CD8-positive, alpha-beta memory T cell (primary cell): ENCODE results near the gene DCAF8. TPM values are rescaled to one million over a fixed set of nuclear protein-coding genes. Genes with fewer than 3 reads are reported as not detected.

ENCODE experiments used
- CTCF ChIA-PET: fragments of 350-600 bp; sonication (Branson Sonifier 250); formaldehyde crosslinking; loops from one replicate; lab custom pipeline; 2021; ENCODE audit warnings: antibody characterized with exemption; lab: Charles Lee
- POLR2A ChIA-PET: fragments of 350-600 bp; sonication (Branson Sonifier 250); formaldehyde crosslinking; loops from one replicate; lab custom pipeline; 2021; ENCODE audit warnings: antibody characterized with exemption; lab: Charles Lee
- DNase-seq, 5 donors: peaks; one replicate each; pipeline versions ENCODE4 v3.0.0 to v3.0.0-alpha.2; 2020 to 2022; ENCODE audit warnings: mixed read lengths in 1 of 5
- H3K27ac ChIP-seq: one replicate; pipeline ENCODE4 v1.7.0; 2013; ENCODE audit warnings: low read depth, mild to moderate bottlenecking, low read length, moderate library complexity
- H3K27me3 ChIP-seq: 2 replicates; pipeline ENCODE4 v1.7.0; 2013; ENCODE audit warnings: low read length, mild to moderate bottlenecking; ENCODE audit not compliant: insufficient read depth, poor library complexity, severe bottlenecking
- H3K36me3 ChIP-seq: 2 replicates; pipeline ENCODE4 v1.7.0; 2013; ENCODE audit warnings: mild to moderate bottlenecking, low read length, moderate library complexity; ENCODE audit not compliant: insufficient read depth
- H3K4me1 ChIP-seq: 2 replicates; pipeline ENCODE4 v1.7.0; 2013; ENCODE audit warnings: mild to moderate bottlenecking, low read length, moderate library complexity; ENCODE audit not compliant: insufficient read depth
- H3K4me3 ChIP-seq: 2 replicates; pipeline ENCODE4 v1.7.0; 2013; ENCODE audit warnings: mild to moderate bottlenecking, low read length
- H3K9me3 ChIP-seq: 2 replicates; pipeline ENCODE4 v1.7.0; 2013; ENCODE audit warnings: mild to moderate bottlenecking, low read length
- H3K27ac Mint-ChIP-seq, 8 donors: one replicate each; pipeline ENCODE4 v1.8.0; 2020 to 2021; ENCODE audit warnings: mixed read lengths in 8 of 8, mild to moderate bottlenecking in 6 of 8, inconsistent platforms in 3 of 8, moderate library complexity in 3 of 8
- H3K27me3 Mint-ChIP-seq, 2 donors: one replicate each; pipeline ENCODE4 v1.8.0; 2020 to 2021; ENCODE audit warnings: mixed read lengths in 2 of 2, mild to moderate bottlenecking in 1 of 2, moderate library complexity in 1 of 2
- H3K36me3 Mint-ChIP-seq, 3 donors: one replicate each; pipeline ENCODE4 v1.8.0; 2020 to 2021; ENCODE audit warnings: mixed read lengths in 3 of 3, inconsistent platforms in 1 of 3, mild to moderate bottlenecking in 1 of 3
- H3K4me1 Mint-ChIP-seq, 3 donors: one replicate each; pipeline ENCODE4 v1.8.0; 2020 to 2021; ENCODE audit warnings: mixed read lengths in 3 of 3, inconsistent platforms in 1 of 3, mild to moderate bottlenecking in 1 of 3
- H3K4me3 Mint-ChIP-seq, 7 donors: one replicate each; pipeline ENCODE4 v1.8.0; 2020 to 2021; ENCODE audit warnings: mixed read lengths in 7 of 7, mild to moderate bottlenecking in 6 of 7, moderate library complexity in 4 of 7, inconsistent platforms in 2 of 7
- H3K9me3 Mint-ChIP-seq, 5 donors: one replicate each; pipeline ENCODE4 v1.8.0; 2020 to 2022; ENCODE audit warnings: mixed read lengths in 5 of 5, mild to moderate bottlenecking in 3 of 5, moderate library complexity in 2 of 5, inconsistent platforms in 1 of 5
- polyA plus RNA-seq: library from polyadenylated mRNA; unstranded; fragments of 300-500 nt; fragmentation: Illumina TruSeq; gene quantifications from one replicate; pipeline ENCODE4 v1.2.3, GENCODE V29; 2021
- total RNA-seq, 2 experiments: library from RNA; stranded (reverse); gene quantifications; one replicate each; pipeline ENCODE4 v1.2.3, GENCODE V29; 2021

DCAF8 gene
- total and polyA plus RNA-seq, 3 experiments from 2014 or later = 54.2 to 97.0 (median 95.6) TPM

- CTCF ChIA-PET = interaction anchor here (0.9 to 1.2 kb wide), 2 partner anchors 8 to 84 kb away, joined by 3 to 6 read pairs; no protein-coding TSS in a partner anchor
- H3K36me3 ChIP-seq = peaks cover 3% of the 10 kb centered on the region
- POLR2A ChIA-PET = interaction anchor here (0.9 kb wide), 1 partner anchor 105 kb away, joined by 3 read pairs; no protein-coding TSS in a partner anchor
- H3K27me3 ChIP-seq = no peaks in the 10 kb centered on the region
- Mint-ChIP-seq H3K27me3 (no peaks in the 10 kb centered on the region), H3K4me3 (peak overlapping the region in 6 of 7 donors; percentile 25 to 93 (median 84)), H3K36me3 (peaks cover 0 to 22% (median 0%) of the 10 kb centered on the region in 3 donors), H3K4me1 (peaks cover 42 to 54% (median 49%) of the 10 kb centered on the region in 3 donors), H3K27ac (peak overlapping the region; percentile 88 to 98 (median 92)), H3K9me3 (no peaks in the 10 kb centered on the region)
- peaks cover 13% of the 10 kb centered on the region for H3K4me1 ChIP-seq
- no peak for DNase-seq
- H3K9me3 ChIP-seq = no peaks in the 10 kb centered on the region
- no peak overlapping the region for H3K4me3 ChIP-seq
- H3K27ac ChIP-seq = no peak overlapping the region
These were observed 55.2 kb downstream of the DCAF8 start for GRCh38 chr1:160207118-160207650.

GRCh38 chr1:160206421-160207117, 55.8 kb downstream of the DCAF8 start:
- Mint-ChIP-seq H3K4me1 (peaks cover 42 to 54% (median 49%) of the 10 kb centered on the region in 3 donors), H3K4me3 (peak overlapping the region; percentile 82 to 95 (median 88))
- POLR2A ChIA-PET = no interaction called here

GRCh38 chr1:160206036-160206389, 56.3 kb downstream of the DCAF8 start:
- no peaks in the 10 kb centered on the region for H3K27me3 ChIP-seq
- peak; percentile 25 to 77 (median 38) for DNase-seq
- H3K36me3 Mint-ChIP-seq = peaks cover 0 to 12% (median 0%) of the 10 kb centered on the region in 3 donors
- ChIA-PET POLR2A (no interaction called here), CTCF (interaction anchor here (0.6 to 2.7 kb wide), 3 partner anchors 86 to 148 kb away, joined by 3 to 12 read pairs (median 3); no protein-coding TSS in a partner anchor)
- no peaks in the 10 kb centered on the region for H3K27me3 Mint-ChIP-seq
- H3K36me3 ChIP-seq = no peaks in the 10 kb centered on the region
- H3K27ac Mint-ChIP-seq = peak overlapping the region; percentile 88 to 98 (median 92)
- peak overlapping the region; percentile 69 for H3K27ac ChIP-seq
- H3K4me1 Mint-ChIP-seq = peaks cover 42 to 54% (median 49%) of the 10 kb centered on the region in 3 donors
- peak overlapping the region; percentile 71 for H3K4me3 ChIP-seq
- H3K4me3 Mint-ChIP-seq = peak overlapping the region; percentile 82 to 95 (median 88)
- H3K9me3 ChIP-seq = no peaks in the 10 kb centered on the region
- H3K4me1 ChIP-seq = peaks cover 13% of the 10 kb centered on the region
- H3K9me3 Mint-ChIP-seq = no peaks in the 10 kb centered on the region

More at GRCh38 chr1:160206421-160207117, 55.8 kb downstream of the DCAF8 start:
- CTCF ChIA-PET = interaction anchor here (0.6 to 2.7 kb wide), 4 partner anchors 9 to 147 kb away, joined by 3 to 12 read pairs (median 3); no protein-coding TSS in a partner anchor
- peak overlapping the region; percentile 88 to 98 (median 92) for H3K27ac Mint-ChIP-seq
- Histone ChIP-seq H3K9me3 (no peaks in the 10 kb centered on the region), H3K27ac (peak overlapping the region; percentile 69), H3K36me3 (no peaks in the 10 kb centered on the region), H3K27me3 (no peaks in the 10 kb centered on the region), H3K4me3 (no peak overlapping the region), H3K4me1 (peaks cover 13% of the 10 kb centered on the region)
- peaks cover 0 to 16% (median 0%) of the 10 kb centered on the region in 3 donors for H3K36me3 Mint-ChIP-seq
- H3K9me3 Mint-ChIP-seq = no peaks in the 10 kb centered on the region
- DNase-seq = no peak
- H3K27me3 Mint-ChIP-seq = no peaks in the 10 kb centered on the region

DNA sequence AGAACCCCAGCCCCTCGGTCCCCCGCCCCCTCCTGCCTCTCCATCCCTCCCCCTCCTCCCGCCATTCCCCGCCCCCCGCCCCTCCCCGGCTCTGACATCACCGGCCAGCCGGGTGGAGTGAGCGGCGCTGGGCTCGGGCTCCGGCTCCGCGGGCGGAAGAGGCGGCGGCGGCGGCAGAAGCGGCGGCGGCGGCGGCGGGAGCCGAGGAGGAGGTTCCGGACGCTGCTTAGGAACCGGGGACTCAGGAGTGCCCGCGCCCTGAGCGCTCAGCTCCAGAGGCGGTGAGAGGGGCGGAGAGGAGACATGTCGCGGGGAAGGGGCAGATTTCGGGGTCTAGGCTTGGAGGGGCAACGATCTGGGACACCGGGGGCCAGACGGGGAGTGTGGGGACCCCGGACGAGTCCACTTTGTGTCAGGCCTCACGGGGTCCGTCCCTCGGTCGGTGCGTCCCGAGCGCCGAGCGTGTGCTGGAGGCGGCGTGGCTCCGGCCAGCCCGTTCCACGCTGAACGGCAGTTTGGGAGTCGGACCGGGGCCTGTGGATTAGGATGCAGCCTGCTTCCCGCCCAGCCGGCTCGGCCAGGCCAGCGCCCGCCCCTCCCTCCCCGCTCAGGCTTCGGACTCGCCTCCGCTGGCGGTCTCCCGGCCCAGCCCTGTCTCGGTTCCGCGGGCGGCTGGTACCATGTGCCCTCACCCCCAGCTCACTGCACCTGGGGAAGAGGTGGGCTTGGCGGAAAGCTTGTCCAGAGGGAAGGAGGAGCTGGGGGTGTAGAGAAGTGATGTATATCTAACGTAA, 56.9 kb downstream of the DCAF8 start, which contains the start of gene PEA15:
Gene PEA15 (plus strand): TSS at position 143 of the 794 bp plus-strand sequence. CDS start 6,161 bp downstream, outside the sequence.
- ChIA-PET CTCF (interaction anchor here (0.6 to 2.7 kb wide), 5 partner anchors 12 to 148 kb away, joined by 3 to 12 read pairs (median 3); no protein-coding TSS in a partner anchor), POLR2A (interaction anchor here (0.6 to 1.8 kb wide), 3 partner anchors 23 to 98 kb away, joined by 3 to 4 read pairs (median 3); partner anchors contain the start of gene DCAF8)
- Mint-ChIP-seq H3K27me3 (no peaks in the 10 kb centered on the region), H3K4me1 (peaks cover 42 to 50% (median 49%) of the 10 kb centered on the region in 3 donors), H3K4me3 (peak within 1 kb of the TSS; percentile 86 to 95 (median 88)), H3K9me3 (no peaks in the 10 kb centered on the region), H3K27ac (peak within 1 kb of the TSS; percentile 88 to 98 (median 94)), H3K36me3 (peaks cover 0 to 10% (median 0%) of the 10 kb centered on the region in 3 donors)
- H3K27ac ChIP-seq = peak within 1 kb of the TSS; percentile 69
- H3K4me1 ChIP-seq = peaks cover 13% of the 10 kb centered on the region
- peak; percentile 56 to 76 (median 58) for DNase-seq
- peak within 1 kb of the TSS; percentile 71 for H3K4me3 ChIP-seq
- no peaks in the 10 kb centered on the region for H3K27me3 ChIP-seq
- no peaks in the 10 kb centered on the region for H3K9me3 ChIP-seq
- H3K36me3 ChIP-seq = no peaks in the 10 kb centered on the region

GRCh38 chr1:160204526-160205241, 57.7 kb downstream of the DCAF8 start:
- peak overlapping the region; percentile 86 to 95 (median 88) for H3K4me3 Mint-ChIP-seq
- H3K4me1 ChIP-seq = peaks cover 13% of the 10 kb centered on the region
- peaks cover 38 to 42% (median 42%) of the 10 kb centered on the region in 3 donors for H3K4me1 Mint-ChIP-seq
- ChIA-PET CTCF (interaction anchor here (1.1 to 2.7 kb wide), 3 partner anchors 12 to 103 kb away, joined by 3 to 12 read pairs (median 6); no protein-coding TSS in a partner anchor), POLR2A (interaction anchor here (0.6 to 1.8 kb wide), 2 partner anchors 58 to 99 kb away, joined by 3 to 4 read pairs; partner anchors contain the start of gene DCAF8)
- H3K4me3 ChIP-seq = peak overlapping the region; percentile 25
- H3K27ac Mint-ChIP-seq = peak overlapping the region; percentile 83 to 98 (median 90)
- H3K36me3 Mint-ChIP-seq = peaks cover 0 to 4% (median 0%) of the 10 kb centered on the region in 3 donors
- H3K27me3 ChIP-seq = no peaks in the 10 kb centered on the region
- no peaks in the 10 kb centered on the region for H3K36me3 ChIP-seq
- no peaks in the 10 kb centered on the region for H3K27me3 Mint-ChIP-seq
- H3K9me3 ChIP-seq = no peaks in the 10 kb centered on the region
- no peak overlapping the region for H3K27ac ChIP-seq
- DNase-seq = no peak
- no peaks in the 10 kb centered on the region for H3K9me3 Mint-ChIP-seq

- Mint-ChIP-seq H3K27ac (peak overlapping the region in 2 of 8 donors; percentile 38 to 58), H3K36me3 (peaks cover 0 to 2% (median 0%) of the 10 kb centered on the region in 3 donors), H3K27me3 (peaks cover 0 to 3% of the 10 kb centered on the region in 2 donors), H3K4me1 (peaks cover 11 to 13% (median 12%) of the 10 kb centered on the region in 3 donors), H3K9me3 (no peaks in the 10 kb centered on the region), H3K4me3 (no peak overlapping the region)
- H3K36me3 ChIP-seq = no peaks in the 10 kb centered on the region
- peaks cover 7% of the 10 kb centered on the region for H3K4me1 ChIP-seq
- no peak overlapping the region for H3K27ac ChIP-seq
- CTCF ChIA-PET = interaction anchor here (1.1 to 3.3 kb wide), 4 partner anchors 8 to 115 kb away, joined by 3 to 15 read pairs (median 5); no protein-coding TSS in a partner anchor
- H3K27me3 ChIP-seq = no peaks in the 10 kb centered on the region
- DNase-seq = no peak
- H3K9me3 ChIP-seq = no peaks in the 10 kb centered on the region
- POLR2A ChIA-PET = no interaction called here
- no peak overlapping the region for H3K4me3 ChIP-seq
These were observed 61.6 kb downstream of the DCAF8 start for GRCh38 chr1:160200786-160201185.

DNA sequence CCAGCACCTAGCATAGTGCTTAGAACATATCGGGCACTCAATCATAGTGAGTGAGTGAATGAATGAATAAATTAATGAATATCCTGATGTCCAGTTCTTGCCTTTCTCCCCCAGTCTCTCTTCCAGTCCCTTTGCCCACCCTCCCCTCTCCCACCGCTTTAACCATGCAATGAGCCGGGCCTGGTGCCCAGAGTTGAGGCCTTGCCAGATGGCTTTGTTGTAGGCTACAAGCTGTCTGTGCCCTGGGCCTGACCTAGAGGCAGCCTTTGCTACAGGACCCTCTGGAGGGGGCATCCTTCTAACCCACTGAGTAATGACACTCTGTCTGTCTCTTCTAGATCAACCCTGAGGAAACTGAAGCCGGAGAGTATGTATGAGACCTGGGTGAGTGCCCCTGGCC, 65.1 kb downstream of the DCAF8 start:
- no peaks in the 10 kb centered on the region for H3K9me3 ChIP-seq
- H3K36me3 ChIP-seq = no peaks in the 10 kb centered on the region
- ChIA-PET POLR2A (no interaction called here), CTCF (no interaction called here)
- no peaks in the 10 kb centered on the region for H3K36me3 Mint-ChIP-seq
- no peak overlapping the region for H3K27ac ChIP-seq
- H3K4me3 Mint-ChIP-seq = no peak overlapping the region
- H3K4me3 ChIP-seq = no peak overlapping the region
- no peak for DNase-seq
- no peaks in the 10 kb centered on the region for H3K27me3 ChIP-seq
- no peaks in the 10 kb centered on the region for H3K9me3 Mint-ChIP-seq
- H3K4me1 Mint-ChIP-seq = no peaks in the 10 kb centered on the region
- peaks cover 3% of the 10 kb centered on the region for H3K4me1 ChIP-seq
- peaks cover 0 to 3% of the 10 kb centered on the region in 2 donors for H3K27me3 Mint-ChIP-seq
- no peak overlapping the region for H3K27ac Mint-ChIP-seq
